Fibroblast of lung (primary cell): ENCODE measurements around the gene DGKZ. TPM values are rescaled to one million over a fixed set of nuclear protein-coding genes. Genes with fewer than 3 reads are reported as not detected.

Source experiments
- DNase-seq, 2 donors: peaks; one replicate each; pipeline versions ENCODE4 v3.0.0 to v3.0.0-alpha.2; 2010; ENCODE audit warnings: low read depth in 2 of 2
- H2AFZ ChIP-seq: 2 replicates; pipeline ENCODE4 v1.5.1; 2012; ENCODE audit warnings: low read length, control low read depth, inconsistent platforms
- H3K27ac ChIP-seq: 2 replicates; pipeline ENCODE4 v1.5.1; 2011; ENCODE audit warnings: low read length, control low read depth; ENCODE audit not compliant: insufficient read depth
- H3K27me3 ChIP-seq: 2 replicates; pipeline ENCODE4 v1.5.1; 2011; ENCODE audit warnings: mild to moderate bottlenecking, low read length; ENCODE audit not compliant: control insufficient read depth, insufficient read depth
- H3K36me3 ChIP-seq: 2 replicates; pipeline ENCODE4 v1.5.1; 2011; ENCODE audit warnings: low read length; ENCODE audit not compliant: control insufficient read depth, insufficient read depth
- H3K4me1 ChIP-seq: 2 replicates; pipeline ENCODE4 v1.5.1; 2011; ENCODE audit warnings: low read length; ENCODE audit not compliant: control insufficient read depth, insufficient read depth; ENCODE audit errors: extremely low read depth
- H3K4me2 ChIP-seq: 2 replicates; pipeline ENCODE4 v1.5.1; 2011; ENCODE audit warnings: low read length, control low read depth; ENCODE audit not compliant: insufficient read depth; ENCODE audit errors: extremely low read depth
- H3K4me3 ChIP-seq, 4 experiments: fragments of 200-600 bp in 1 of 4; sonication (generic) in 1 of 4; replicated peaks in 1 of 4; 2 replicates each; pipeline ENCODE4 v1.5.1; 2011 to 2016; ENCODE audit warnings: low read length in 4 of 4, low read depth in 3 of 4, mild to moderate bottlenecking in 3 of 4, control low read depth in 2 of 4, inconsistent platforms in 1 of 4, mixed read lengths in 1 of 4; ENCODE audit not compliant: insufficient read depth in 1 of 4; ENCODE audit errors: control extremely low read depth in 1 of 4
- H3K79me2 ChIP-seq: 2 replicates; pipeline ENCODE4 v1.5.1; 2012; ENCODE audit warnings: mild to moderate bottlenecking, low read length, inconsistent platforms; ENCODE audit not compliant: control insufficient read depth, insufficient read depth
- H3K9ac ChIP-seq: 2 replicates; pipeline ENCODE4 v1.5.1; 2011; ENCODE audit warnings: mild to moderate bottlenecking, low read length, control low read depth; ENCODE audit not compliant: insufficient read depth
- H3K9me3 ChIP-seq: 2 replicates; pipeline ENCODE4 v1.5.1; 2012; ENCODE audit warnings: low read depth, low read length; ENCODE audit not compliant: control insufficient read depth, insufficient read depth
- H4K20me1 ChIP-seq: 2 replicates; pipeline ENCODE4 v1.5.1; 2011; ENCODE audit warnings: low read length; ENCODE audit not compliant: control insufficient read depth, insufficient read depth; ENCODE audit errors: extremely low read depth
- EZH2 ChIP-seq: IDR thresholded peaks from 2 replicates; pipeline ENCODE4 v1.5.1; 2012; ENCODE audit warnings: low read length, control low read depth, mild to moderate bottlenecking; ENCODE audit errors: missing control alignments
- polyA plus RNA-seq, 2 donors: library from polyadenylated mRNA; depleted of rRNA in 1 of 2; stranded (reverse) in 1 of 2; unstranded in 1 of 2; fragments of >200 nt; gene quantifications; 2 replicates each; pipeline ENCODE4 v1.2.1, GENCODE V29; 2011 to 2012; ENCODE audit warnings: missing spikeins in 1 of 2
- total RNA-seq: library from RNA; depleted of rRNA; stranded (reverse); fragments of >200 nt; gene quantifications from 2 replicates; pipeline ENCODE4 v1.2.1, GENCODE V29; 2014
- TF ChIP-seq, protein P1 (sequence below), 2 donors: IDR thresholded peaks in 1 of 2; conservative IDR thresholded peaks in 1 of 2; 1 replicate in 1 of 2; 2 replicates in 1 of 2; pipeline ENCODE4 v1.5.1; 2011 to 2012; ENCODE audit warnings: low read length in 2 of 2, control low read depth in 1 of 2, inconsistent platforms in 1 of 2, low read depth in 1 of 2, mild to moderate bottlenecking in 1 of 2

The DGKZ gene
- total and polyA plus RNA-seq, 2 donors (not counting 1 experiment from before 2014, with no cell fraction given): 16.4 to 35.5 TPM

GRCh38 chr11:46347637-46348311, 511 bp downstream of the DGKZ start:
- H3K4me2 ChIP-seq: peak overlapping the region; percentile 88
- peak overlapping the region; percentile 74 for H3K9ac ChIP-seq
- H4K20me1 ChIP-seq: no peaks in the 10 kb centered on the region
- peaks cover 19% of the 10 kb centered on the region for H3K79me2 ChIP-seq
- no peak for DNase-seq
- no peaks in the 10 kb centered on the region for H3K9me3 ChIP-seq
- TF ChIP-seq, protein P1, sequence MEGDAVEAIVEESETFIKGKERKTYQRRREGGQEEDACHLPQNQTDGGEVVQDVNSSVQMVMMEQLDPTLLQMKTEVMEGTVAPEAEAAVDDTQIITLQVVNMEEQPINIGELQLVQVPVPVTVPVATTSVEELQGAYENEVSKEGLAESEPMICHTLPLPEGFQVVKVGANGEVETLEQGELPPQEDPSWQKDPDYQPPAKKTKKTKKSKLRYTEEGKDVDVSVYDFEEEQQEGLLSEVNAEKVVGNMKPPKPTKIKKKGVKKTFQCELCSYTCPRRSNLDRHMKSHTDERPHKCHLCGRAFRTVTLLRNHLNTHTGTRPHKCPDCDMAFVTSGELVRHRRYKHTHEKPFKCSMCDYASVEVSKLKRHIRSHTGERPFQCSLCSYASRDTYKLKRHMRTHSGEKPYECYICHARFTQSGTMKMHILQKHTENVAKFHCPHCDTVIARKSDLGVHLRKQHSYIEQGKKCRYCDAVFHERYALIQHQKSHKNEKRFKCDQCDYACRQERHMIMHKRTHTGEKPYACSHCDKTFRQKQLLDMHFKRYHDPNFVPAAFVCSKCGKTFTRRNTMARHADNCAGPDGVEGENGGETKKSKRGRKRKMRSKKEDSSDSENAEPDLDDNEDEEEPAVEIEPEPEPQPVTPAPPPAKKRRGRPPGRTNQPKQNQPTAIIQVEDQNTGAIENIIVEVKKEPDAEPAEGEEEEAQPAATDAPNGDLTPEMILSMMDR (conservative IDR thresholded peaks at IDR 0.05 in 1 of 2, IDR thresholded peaks at IDR 0.05 in 1 of 2; ENCODE audit: low read depth in 1 of 2, low read length in 2 of 2): no peak
- no peak for TF ChIP-seq EZH2
- H3K27ac ChIP-seq: peak overlapping the region; percentile 23
- H3K4me3 ChIP-seq: peak overlapping the region; percentile 74 to 91 (median 84)
- H3K4me1 ChIP-seq: peaks cover 9% of the 10 kb centered on the region
- H3K36me3 ChIP-seq: no peaks in the 10 kb centered on the region
- peak overlapping the region; percentile 35 for H2AFZ ChIP-seq
- H3K27me3 ChIP-seq: peaks cover 2% of the 10 kb centered on the region

- Histone ChIP-seq H4K20me1 (no peaks in the 10 kb centered on the region), H3K27me3 (no peaks in the 10 kb centered on the region), H3K36me3 (no peaks in the 10 kb centered on the region), H3K9ac (no peak overlapping the region), H3K27ac (no peak overlapping the region), H3K79me2 (peaks cover 19% of the 10 kb centered on the region), H2AFZ (no peak overlapping the region), H3K4me1 (peaks cover 13% of the 10 kb centered on the region), H3K4me2 (peak overlapping the region; percentile 88), H3K4me3 (peak overlapping the region; percentile 74 to 91 (median 84)), H3K9me3 (no peaks in the 10 kb centered on the region)
- TF ChIP-seq EZH2: no peak
- TF ChIP-seq, protein P1 (conservative IDR thresholded peaks at IDR 0.05 in 1 of 2, IDR thresholded peaks at IDR 0.05 in 1 of 2; ENCODE audit: low read depth in 1 of 2, low read length in 2 of 2): no peak
- DNase-seq: no peak
Observed at GRCh38 chr11:46348566-46349401, 1.5 kb downstream of the DGKZ start.

- Histone ChIP-seq H3K4me1 (peaks cover 13% of the 10 kb centered on the region), H3K9me3 (no peaks in the 10 kb centered on the region), H3K27ac (no peak overlapping the region), H3K9ac (no peak overlapping the region), H4K20me1 (no peaks in the 10 kb centered on the region), H2AFZ (no peak overlapping the region), H3K36me3 (no peaks in the 10 kb centered on the region), H3K4me2 (no peak overlapping the region), H3K79me2 (peaks cover 19% of the 10 kb centered on the region), H3K4me3 (no peak overlapping the region), H3K27me3 (no peaks in the 10 kb centered on the region)
- TF ChIP-seq, protein P1 (conservative IDR thresholded peaks at IDR 0.05 in 1 of 2, IDR thresholded peaks at IDR 0.05 in 1 of 2; ENCODE audit: low read depth in 1 of 2, low read length in 2 of 2): no peak
- TF ChIP-seq EZH2: no peak
- DNase-seq: no peak
Observed at GRCh38 chr11:46350695-46351094, 3.4 kb downstream of the DGKZ start.
